C4-2B (cell line): Measurements from ENCODE around the gene FNDC1.
A peak's percentile ranks its signal among the peaks of the same experiment; 100 is the strongest.

Experiments used
- H3K27ac ChIP-seq: fragments of 450-650 bp; 2 replicates; pipeline ENCODE4 v1.5.1; 2017
- CTCF ChIP-seq: fragments of 450-650 bp; conservative IDR thresholded peaks from 2 replicates; pipeline ENCODE4 v1.5.1; 2017; ENCODE audit warnings: mild to moderate bottlenecking
- ZFX ChIP-seq: fragments of 450-650 bp; IDR thresholded peaks from 2 replicates; pipeline ENCODE4 v1.6.1; 2017

The FNDC1 gene

GRCh38 chr6:159142531-159142930, 26.7 kb upstream of the FNDC1 start:
- no peak overlapping the region for H3K27ac ChIP-seq
- TF ChIP-seq CTCF: no peak
- no peak for TF ChIP-seq ZFX

DNA sequence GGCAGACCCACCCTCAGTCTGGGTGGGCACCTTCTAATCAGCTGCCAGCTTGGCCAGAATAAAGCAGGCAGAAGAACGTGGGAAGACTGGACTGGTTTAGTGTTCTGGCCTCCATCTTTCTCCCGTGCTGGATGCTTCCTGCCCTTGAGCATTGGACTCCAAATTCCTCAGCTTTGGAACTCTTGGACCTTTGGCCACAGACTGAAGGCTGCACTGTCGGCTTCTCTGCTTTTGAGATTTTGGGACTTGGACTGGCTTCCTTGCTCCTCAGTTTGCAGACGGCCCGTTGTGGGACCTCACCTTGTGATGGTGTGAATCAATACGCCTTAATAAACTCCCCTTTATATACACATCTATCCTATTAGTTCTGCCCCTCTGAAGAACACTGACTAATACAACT, 20.6 kb upstream of the FNDC1 start:
- TF ChIP-seq CTCF (no peak), ZFX (no peak)
- H3K27ac ChIP-seq: no peak overlapping the region

GRCh38 chr6:159149641-159150040, 19.6 kb upstream of the FNDC1 start:
- TF ChIP-seq CTCF (no peak), ZFX (no peak)
- H3K27ac ChIP-seq: no peak overlapping the region

DNA sequence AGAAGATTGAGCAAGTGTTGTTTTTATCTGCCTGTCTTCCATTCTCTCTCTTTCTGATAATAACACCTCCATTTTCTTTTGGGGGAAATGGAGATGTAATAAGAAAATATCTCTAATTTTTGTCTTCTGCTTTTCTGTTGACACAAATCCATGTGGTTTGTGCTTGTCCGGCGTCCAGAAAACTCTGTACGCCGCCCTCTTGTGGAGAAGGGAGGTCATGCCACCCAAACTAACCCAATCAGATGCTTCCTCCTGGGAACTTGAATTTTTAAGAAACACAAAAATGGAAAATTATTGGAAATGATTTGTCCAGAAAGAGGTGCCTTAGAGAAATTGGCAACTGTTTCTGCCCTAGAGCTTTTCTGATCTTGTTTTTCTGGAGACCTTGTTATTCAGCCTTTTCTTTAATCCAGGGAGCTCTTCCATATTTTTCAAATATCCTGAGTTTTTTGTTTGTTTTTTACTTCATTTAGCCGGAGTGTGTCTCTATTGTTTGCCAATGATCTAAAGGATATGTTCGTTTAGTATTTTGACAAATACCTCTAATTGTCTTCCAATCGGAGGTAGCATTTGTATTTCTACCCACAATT, 17.8 kb upstream of the FNDC1 start:
- TF ChIP-seq CTCF (peak; percentile 52), ZFX (no peak)
- no peak overlapping the region for H3K27ac ChIP-seq

DNA sequence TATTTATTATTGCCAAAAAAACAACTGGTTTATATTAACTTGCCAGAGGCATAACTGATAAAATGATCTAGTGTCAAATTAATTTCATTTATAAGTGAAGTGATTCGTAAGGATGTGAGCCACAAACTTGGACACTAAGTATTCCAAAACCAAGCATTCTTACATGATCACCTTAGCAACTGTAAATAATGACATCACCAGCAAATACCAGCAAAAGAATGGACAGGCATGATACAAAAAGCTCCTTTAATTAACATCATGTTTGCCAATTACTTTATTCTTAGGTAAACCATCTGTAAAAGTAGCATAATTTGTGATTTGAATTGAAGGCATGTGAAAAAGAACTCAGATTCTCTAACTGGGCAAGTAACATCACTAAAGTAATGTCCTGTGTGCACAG, 17.2 kb upstream of the FNDC1 start:
- no peak for TF ChIP-seq ZFX
- TF ChIP-seq CTCF: no peak
- H3K27ac ChIP-seq: no peak overlapping the region

GRCh38 chr6:159152782-159153181, 16.4 kb upstream of the FNDC1 start:
- H3K27ac ChIP-seq: no peak overlapping the region
- TF ChIP-seq CTCF (no peak), ZFX (no peak)

GRCh38 chr6:159155679-159156078, 13.5 kb upstream of the FNDC1 start:
- H3K27ac ChIP-seq: no peak overlapping the region
- no peak for TF ChIP-seq ZFX
- no peak for TF ChIP-seq CTCF
